HepG2 (cell line): ENCODE data around the gene EIF3J.

Experiments
- FOSL1 ChIP-seq: sonication (generic); formaldehyde crosslinking; IDR thresholded peaks from 2 replicates; pipeline ENCODE4 v1.9.0; 2021; ENCODE audit warnings: missing genetic modification reagents, borderline replicate concordance
- FOXP1 ChIP-seq, 2 experiments: fragments of 450-650 bp in 1 of 2; IDR thresholded peaks; 2 replicates each; pipeline ENCODE4 v1.6.1; 2017 to 2018; ENCODE audit warnings: antibody characterized with exemption in 1 of 2
- GABPA ChIP-seq, 2 experiments: IDR thresholded peaks; 2 replicates each; pipeline ENCODE4 v1.6.1; 2011 to 2016; ENCODE audit warnings: low read depth in 2 of 2, low read length in 1 of 2, missing biosample characterization in 1 of 2, missing genetic modification characterization in 1 of 2
- RFX5 ChIP-seq: IDR thresholded peaks from 2 replicates; pipeline ENCODE4 v1.6.1; 2011; ENCODE audit warnings: low read depth, low read length, improper control_type of control experiment
- ZNF44 ChIP-seq: sonication (generic); formaldehyde crosslinking; IDR thresholded peaks from 2 replicates; pipeline ENCODE4 v1.5.1; 2020; ENCODE audit warnings: mild to moderate bottlenecking, missing genetic modification reagents
- ZNF572 ChIP-seq: sonication (generic); formaldehyde crosslinking; IDR thresholded peaks from 2 replicates; pipeline ENCODE4 v1.5.1; 2020; ENCODE audit warnings: mild to moderate bottlenecking, missing genetic modification reagents

- TF ChIP-seq FOSL1 (CRISPR knock-in tag) (no peak), ZNF44 (CRISPR knock-in tag) (no peak), GABPA (IDR thresholded peaks at IDR 0.05; ENCODE audit: low read depth, low read length) (no peak), GABPA (CRISPR knock-in tag; IDR thresholded peaks at IDR 0.05; ENCODE audit: low read depth) (no peak), RFX5 (no peak), ZNF572 (CRISPR knock-in tag) (no peak), FOXP1 (IDR thresholded peaks at IDR 0.05) (no peak), FOXP1 (CRISPR knock-in tag; IDR thresholded peaks at IDR 0.05) (no peak)
Observed at GRCh38 chr15:44580105-44580504, 43.2 kb downstream of the EIF3J start.
